HG02981 (cell line): ENCODE data around the gene IQGAP3.
"Not testable (repeated sequence)": the region's sequence is repeated elsewhere in the genome, so short reads cannot be mapped to it uniquely, and the experiment has no call there.

ENCODE experiments used
- ATAC-seq: cut with Tn5 transposase; IDR thresholded peaks from one replicate; pipeline ENCODE4 v1.9.1; 2021; ENCODE audit warnings: mild to moderate bottlenecking, moderate library complexity; ENCODE audit not compliant: unreplicated experiment

The IQGAP3 gene

GRCh38 chr1:156574039-156574633 lies 1.8 kb upstream of the IQGAP3 start:
- ATAC-seq: no peak

- ATAC-seq: no peak
These were observed 276 bp upstream of the IQGAP3 start for GRCh38 chr1:156572663-156573018.

DNA sequence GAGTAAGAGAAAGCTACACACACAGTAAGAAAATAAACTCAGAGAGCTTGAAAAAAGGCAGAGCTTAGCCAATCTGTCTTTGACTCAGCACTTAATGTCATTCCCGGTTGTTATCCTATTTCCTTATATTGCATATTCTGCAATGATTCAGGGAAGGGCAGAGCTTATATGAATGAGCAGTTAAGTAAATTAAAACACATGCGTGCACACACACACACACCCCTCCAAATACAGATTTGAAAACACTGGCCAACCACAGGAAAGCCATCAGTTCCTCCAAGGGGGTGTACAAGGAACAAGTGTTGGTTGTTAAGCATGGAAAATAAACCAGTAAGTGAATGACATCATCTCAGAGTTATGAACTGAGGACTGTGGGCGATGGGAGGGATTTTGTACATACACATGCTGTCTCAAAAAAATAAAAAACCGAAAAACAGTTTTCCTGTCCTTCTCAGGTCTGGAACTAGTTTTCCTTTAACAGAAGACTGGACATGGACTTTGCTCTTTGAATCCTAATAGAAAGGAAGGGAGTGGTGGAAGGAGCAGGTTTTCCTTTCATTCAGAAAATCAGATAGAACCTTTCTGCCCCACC lies 1.0 kb downstream of the IQGAP3 start:
- ATAC-seq: no peak

DNA sequence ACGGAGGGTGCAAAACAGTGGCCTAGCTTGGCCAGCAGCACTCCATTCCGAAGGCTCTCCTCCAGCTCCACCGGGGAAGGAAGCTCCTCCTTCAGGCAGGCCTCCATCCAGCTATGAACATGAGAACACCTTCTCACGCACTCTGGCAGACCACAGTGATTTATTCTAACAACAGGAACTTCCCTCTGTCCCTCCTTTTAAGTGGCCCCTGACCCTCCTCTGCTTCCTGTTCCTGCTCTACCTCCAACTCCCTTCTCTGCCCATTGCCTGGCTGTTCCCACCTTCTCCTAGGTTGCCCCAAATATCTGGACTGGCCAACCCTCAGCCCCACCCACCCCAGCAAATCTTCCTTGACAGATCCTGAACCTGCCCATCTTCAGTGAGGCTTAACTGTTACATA lies 5.9 kb downstream of the IQGAP3 start:
- ATAC-seq: no peak

DNA sequence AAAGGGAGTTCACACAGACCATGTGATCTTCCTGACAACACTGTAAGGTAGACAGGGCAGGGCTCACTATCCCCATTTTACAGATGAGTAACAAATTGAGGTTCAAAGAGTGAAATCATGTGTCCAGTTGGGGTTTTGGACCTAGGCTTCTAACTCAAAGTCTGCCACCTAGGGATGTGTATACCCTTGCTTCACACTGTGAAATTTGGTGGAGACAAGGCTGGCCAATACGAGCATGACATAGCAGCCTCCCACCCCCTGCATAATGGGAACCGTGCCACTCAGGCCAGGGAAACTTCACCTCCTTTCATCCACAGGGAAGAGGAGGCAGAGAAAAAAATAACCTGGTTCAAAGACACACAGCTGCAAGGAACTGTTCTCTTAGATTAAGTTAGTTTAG lies 6.8 kb downstream of the IQGAP3 start:
- ATAC-seq: no peak

- ATAC-seq: no peak
These were observed 11.7 kb downstream of the IQGAP3 start for GRCh38 chr1:156560585-156561163.

- no peak for ATAC-seq
These were observed 12.5 kb downstream of the IQGAP3 start for GRCh38 chr1:156559797-156560385.

DNA sequence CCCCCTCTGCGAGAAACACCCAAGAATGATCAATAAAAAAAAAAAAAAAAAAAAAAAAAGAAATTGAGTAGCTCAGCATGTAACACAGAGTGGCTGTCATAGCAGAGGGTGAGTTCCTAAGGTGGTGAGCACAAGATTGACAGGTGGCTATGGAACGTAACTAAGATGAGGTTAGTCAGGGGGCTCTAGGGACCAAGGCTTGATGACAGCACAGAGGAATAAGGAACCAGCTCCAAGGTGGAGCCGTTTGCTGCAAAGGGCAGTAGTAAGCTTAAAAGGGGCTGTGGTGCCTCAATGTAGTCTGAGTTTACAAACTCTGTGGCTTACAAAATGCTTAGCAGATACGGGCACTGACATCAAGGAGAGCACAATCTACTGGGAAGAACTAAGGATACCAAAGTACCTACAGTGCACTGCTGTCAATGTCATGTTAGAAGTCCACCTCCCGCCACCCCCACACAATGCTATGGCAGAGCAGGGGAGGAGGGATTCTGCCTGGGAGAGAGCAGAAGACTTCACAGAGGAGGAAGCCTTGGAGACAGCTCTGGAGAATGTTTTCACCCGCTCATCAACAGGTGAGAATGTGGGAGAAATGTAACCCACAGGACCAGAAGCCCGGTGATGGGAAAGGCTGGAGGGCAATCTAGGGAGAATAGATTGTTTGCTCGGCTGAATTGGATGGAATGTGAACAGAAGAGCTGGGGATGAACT lies 13.1 kb downstream of the IQGAP3 start:
- no peak for ATAC-seq

- ATAC-seq: no peak
These were observed 16.0 kb downstream of the IQGAP3 start for GRCh38 chr1:156556354-156556753.

- ATAC-seq: no peak
These were observed 16.6 kb downstream of the IQGAP3 start for GRCh38 chr1:156555715-156556114.

DNA sequence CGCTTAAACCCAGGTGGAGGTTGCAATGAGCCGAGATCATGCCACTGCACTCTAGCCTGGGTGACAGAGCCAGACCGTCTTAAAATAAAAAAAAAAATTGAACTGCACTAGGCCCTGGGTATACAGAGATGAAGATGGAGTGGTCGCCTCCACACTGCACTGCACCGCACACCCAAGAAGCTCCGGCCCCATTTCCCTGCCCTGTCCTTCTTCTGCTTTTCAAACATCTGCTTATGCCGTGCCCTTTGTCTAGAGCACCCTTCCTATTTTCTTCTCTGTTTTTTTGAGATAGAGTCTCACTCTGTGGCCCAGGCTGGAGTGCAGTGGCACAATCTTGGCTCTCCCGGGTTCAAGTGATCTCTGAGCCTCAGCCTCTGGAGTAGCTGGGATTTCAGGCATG lies 17.4 kb downstream of the IQGAP3 start:
- no peak for ATAC-seq

DNA sequence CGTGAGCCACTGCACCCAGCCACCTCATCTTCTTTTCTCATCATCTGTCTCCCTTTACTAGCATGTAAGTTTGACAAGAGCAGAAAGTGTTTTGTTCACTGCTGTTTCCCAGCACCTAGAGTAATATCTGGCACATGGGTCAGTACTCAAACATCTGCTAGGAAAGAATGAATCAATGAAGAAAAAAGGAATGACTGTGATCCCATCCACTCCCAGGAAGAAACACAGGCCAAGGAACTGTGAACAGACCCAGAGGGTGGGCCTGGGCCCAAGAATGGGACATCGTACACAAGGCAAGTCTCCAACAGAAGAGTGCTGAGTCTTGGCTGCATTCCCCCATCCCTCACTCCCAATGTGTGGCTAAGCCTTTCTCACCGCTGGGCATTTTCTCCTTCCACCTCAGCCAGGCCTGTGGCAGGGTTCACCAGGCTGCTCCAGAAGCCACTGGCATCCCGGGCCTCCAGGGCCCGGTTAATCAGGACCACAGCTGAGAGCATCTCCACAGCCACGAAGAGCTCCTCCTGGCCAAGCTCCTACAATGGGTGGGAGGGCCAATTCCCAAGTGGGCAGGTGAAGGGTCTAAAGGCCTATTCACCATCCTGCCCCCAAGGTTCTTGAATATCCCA lies 18.4 kb downstream of the IQGAP3 start:
- no peak for ATAC-seq

DNA sequence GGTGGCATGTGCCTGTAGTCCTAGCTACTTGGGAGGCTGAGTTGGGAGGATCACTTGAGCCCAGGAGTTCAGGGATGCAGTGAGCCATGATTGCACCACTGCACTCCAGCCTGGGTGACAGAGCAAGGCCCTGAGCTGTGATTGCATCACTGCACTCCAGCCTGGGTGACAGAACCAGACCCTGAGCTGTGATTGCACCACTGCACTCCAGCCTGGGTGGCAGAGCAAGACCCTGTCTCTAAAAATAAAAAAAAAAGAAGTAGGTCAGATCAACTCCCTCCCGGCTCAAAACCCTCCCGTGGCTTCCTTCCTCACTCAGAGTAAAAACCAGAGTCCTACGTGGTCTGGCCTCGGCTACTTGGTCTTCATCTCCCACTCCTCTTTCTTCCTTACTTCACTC lies 19.4 kb downstream of the IQGAP3 start:
- ATAC-seq: not testable (repeated sequence)

DNA sequence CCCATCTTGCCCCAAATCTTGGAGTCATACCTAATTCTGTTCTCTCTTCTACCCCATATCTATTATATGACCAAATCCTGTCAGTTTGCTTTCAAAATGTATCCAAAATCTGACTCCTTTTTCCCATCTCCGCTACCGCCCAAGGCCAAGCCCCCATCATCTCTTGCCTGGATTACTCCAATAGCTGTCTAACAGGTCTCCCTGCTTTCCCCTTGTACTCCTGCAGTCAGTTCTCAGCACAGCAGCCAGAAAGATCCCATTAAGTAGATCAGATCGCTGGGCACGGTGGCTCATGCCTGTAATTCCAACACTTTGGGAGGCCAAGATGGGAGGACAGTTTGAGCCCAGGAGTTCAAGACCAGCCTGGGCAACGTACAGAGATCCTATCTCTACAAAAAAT lies 19.8 kb downstream of the IQGAP3 start:
- no peak for ATAC-seq

DNA sequence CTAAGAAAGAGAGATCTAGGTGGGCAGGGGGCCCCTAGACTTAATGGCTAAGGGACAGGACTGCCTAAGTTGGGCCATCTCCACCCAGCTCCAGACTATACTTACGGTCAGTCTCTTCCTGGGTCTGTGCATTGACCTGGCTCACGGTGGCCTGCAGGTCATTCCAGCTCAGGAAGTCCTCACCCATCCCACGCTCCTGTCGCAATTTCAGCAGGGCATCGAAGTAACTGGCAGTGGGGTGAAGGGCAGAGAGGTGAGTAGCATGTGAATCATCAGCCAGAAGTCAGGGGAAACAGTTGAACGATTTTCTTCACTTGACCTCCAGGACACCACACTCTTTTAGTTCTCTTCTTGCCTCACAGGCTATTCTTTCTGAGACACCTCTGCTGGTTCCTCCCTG lies 20.5 kb downstream of the IQGAP3 start:
- ATAC-seq: no peak

GRCh38 chr1:156551066-156551643 lies 21.2 kb downstream of the IQGAP3 start:
- no peak for ATAC-seq

GRCh38 chr1:156550346-156550745 lies 22.0 kb downstream of the IQGAP3 start:
- no peak for ATAC-seq

- no peak for ATAC-seq
These were observed 22.5 kb downstream of the IQGAP3 start for GRCh38 chr1:156549831-156550230.

DNA sequence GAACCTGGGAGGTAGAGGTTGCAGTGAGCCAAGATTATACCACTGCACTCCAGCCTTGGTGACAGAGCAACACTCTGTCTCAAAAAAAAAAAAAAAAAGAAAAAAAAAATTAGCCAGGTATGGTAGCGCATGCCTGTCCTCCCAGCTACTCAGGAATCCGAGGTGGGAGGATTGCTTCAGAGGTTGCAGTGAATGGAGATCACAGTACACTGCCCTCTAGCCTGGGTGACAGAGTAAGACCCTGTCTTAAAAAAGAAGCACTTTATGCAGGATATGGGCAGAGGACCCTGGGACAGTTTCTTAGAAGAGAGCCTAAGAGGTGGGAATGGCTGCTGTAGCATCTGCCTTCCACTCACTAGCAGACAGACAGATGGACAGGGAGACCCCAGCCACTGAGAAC lies 23.0 kb downstream of the IQGAP3 start:
- no peak for ATAC-seq

GRCh38 chr1:156547982-156548381 lies 24.4 kb downstream of the IQGAP3 start:
- no peak for ATAC-seq

DNA sequence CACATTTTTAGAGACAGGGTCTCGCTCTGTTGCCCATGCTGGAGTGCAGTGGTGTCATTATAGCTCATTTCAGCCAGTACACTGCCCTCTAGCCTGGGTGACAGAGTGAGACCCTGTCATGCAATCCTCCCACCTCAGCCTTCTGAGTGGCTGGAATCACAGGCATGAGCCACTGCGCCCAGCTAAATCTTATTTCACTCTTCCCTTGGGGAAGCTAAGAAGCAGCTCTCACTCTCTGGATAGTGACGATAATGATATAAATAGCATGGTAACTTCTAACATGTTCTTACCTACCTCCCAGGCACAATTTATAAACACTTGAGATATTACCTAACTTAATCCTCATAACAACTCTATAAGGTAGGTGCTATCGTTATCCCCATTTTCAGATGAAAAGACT lies 24.9 kb downstream of the IQGAP3 start:
- no peak for ATAC-seq
